ENCODE data around the gene PHF20.

Gene PHF20

DNA sequence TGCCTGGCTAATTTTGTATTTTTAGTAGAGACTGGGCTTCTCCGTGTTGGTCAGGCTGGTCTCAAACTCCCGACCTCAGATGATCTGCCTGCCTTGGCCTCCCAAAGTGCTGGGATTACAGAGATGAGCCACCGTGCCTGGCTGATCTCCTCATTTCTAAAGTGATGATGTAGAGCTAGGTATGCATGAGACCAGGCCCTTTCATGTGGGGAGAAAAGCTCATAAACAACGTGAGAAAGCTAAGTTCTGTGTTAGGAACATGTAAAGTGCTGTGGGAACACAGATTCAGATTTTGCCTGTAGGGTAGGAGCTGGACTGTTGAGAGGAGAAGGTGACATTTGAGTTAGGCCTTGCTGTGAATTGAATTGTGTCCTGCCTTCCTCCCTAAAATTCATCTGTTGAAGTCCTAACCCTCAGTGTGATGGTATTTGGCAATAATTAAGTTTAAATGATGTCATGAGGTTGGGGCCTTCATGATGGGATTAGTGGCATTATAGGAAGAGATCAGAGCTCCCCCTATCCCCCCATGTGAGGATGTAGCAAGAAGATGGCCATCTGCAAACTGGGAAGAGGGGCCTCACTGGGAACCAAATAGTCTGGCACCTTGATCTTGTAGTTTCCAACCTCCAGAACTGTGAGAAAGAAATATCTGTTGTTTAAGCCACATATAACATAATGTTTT, 133.3 kb downstream of the PHF20 start:
- Histone ChIP-seq H3K27ac (ENCODE audit: low read length) (no peak overlapping the region), H3K9me3 (ENCODE audit: control insufficient read depth in 2 of 2, low read length in 2 of 2) (no peaks in the 10 kb centered on the region)

DNA sequence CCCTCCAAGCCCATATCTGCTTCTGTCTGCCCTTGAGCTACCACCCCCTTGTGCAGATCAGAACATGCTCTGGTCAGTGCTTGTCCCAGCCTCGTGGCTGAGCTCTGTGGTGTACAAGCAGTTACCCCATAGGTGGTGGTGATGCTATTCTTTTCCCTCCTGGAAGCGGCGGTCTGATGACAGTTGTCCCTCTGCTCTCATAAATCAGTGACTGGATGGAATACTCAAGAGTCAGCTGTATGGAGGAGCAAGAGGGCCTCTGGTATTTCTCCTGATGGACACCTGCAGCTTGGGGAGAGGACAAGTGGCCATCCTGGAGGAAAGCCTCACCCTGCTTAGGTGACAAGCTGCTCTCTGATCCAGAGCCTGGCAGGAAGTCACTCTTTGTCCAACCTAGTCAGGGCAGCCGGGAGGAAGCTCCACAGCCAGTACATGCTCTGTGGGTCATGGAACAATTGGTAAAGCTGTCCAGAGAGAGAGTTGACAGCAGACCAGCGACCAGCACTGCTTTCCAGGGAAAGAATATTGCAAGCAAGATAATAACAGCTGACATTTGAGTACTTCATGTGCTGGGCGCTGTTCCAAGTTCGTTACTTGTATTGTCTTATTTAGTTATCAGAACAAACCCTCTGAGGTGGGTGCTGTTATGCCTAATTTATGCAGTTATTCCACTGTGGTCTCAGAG, 135.3 kb downstream of the PHF20 start:
- no peak overlapping the region for H3K9ac ChIP-seq (ENCODE audit: low read length in 2 of 2)
- H3K4me3 ChIP-seq (ENCODE audit: low read length in 2 of 2) = no peak overlapping the region
- H3K4me1 ChIP-seq (ENCODE audit: control insufficient read depth, insufficient read depth, low read length) = no peaks in the 10 kb centered on the region
- H3K36me3 ChIP-seq (ENCODE audit: control insufficient read depth in 2 of 2, insufficient read depth in 2 of 2, low read length in 2 of 2) = peaks cover 0 to 13% of the 10 kb centered on the region in 2 donors
- no peaks in the 10 kb centered on the region for H3K9me3 ChIP-seq (ENCODE audit: control insufficient read depth in 2 of 2, low read length in 2 of 2)
- no peak overlapping the region for H3K27ac ChIP-seq (ENCODE audit: low read length)
- no peaks in the 10 kb centered on the region for H3K27me3 ChIP-seq (ENCODE audit: control insufficient read depth in 1 of 2, insufficient read depth in 2 of 2, low read length in 2 of 2)

More for the DNA sequence above, 133.3 kb downstream of the PHF20 start:
- Histone ChIP-seq H3K27me3 (ENCODE audit: control insufficient read depth in 1 of 2, insufficient read depth in 2 of 2, low read length in 2 of 2) (no peaks in the 10 kb centered on the region), H3K9ac (ENCODE audit: low read length in 2 of 2) (no peak overlapping the region), H3K4me3 (ENCODE audit: low read length in 2 of 2) (no peak overlapping the region), H3K4me1 (ENCODE audit: control insufficient read depth, insufficient read depth, low read length) (no peaks in the 10 kb centered on the region), H3K36me3 (ENCODE audit: control insufficient read depth in 2 of 2, insufficient read depth in 2 of 2, low read length in 2 of 2) (peaks cover 0 to 11% of the 10 kb centered on the region in 2 donors)

DNA sequence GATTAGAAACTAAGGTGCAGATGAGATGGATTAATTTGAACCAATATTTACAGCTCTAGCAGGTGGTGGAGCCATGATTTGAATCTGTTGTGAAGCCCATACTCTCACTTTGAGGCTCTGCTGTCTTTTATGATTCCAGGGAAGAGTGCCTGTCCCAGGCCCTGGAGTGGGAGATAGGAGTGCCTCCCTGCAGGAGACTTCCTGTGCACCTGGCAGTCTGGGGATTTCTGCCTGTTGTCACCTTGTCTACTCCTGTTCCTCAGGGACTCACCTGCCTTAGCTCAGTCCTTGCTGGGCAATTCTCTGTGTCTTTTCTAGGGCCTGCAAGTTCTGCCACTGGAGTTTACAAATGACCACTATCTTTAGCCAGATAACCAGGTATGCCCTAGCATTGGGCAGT, 136.2 kb downstream of the PHF20 start:
- Histone ChIP-seq H3K27ac (ENCODE audit: low read length) (no peak overlapping the region), H3K9ac (ENCODE audit: low read length in 2 of 2) (no peak overlapping the region), H3K36me3 (ENCODE audit: control insufficient read depth in 2 of 2, insufficient read depth in 2 of 2, low read length in 2 of 2) (peaks cover 2 to 13% of the 10 kb centered on the region in 2 donors), H3K4me1 (ENCODE audit: control insufficient read depth, insufficient read depth, low read length) (no peaks in the 10 kb centered on the region), H3K9me3 (ENCODE audit: control insufficient read depth in 2 of 2, low read length in 2 of 2) (no peaks in the 10 kb centered on the region), H3K27me3 (ENCODE audit: control insufficient read depth in 1 of 2, insufficient read depth in 2 of 2, low read length in 2 of 2) (no peaks in the 10 kb centered on the region), H3K4me3 (ENCODE audit: low read length in 2 of 2) (no peak overlapping the region)

DNA sequence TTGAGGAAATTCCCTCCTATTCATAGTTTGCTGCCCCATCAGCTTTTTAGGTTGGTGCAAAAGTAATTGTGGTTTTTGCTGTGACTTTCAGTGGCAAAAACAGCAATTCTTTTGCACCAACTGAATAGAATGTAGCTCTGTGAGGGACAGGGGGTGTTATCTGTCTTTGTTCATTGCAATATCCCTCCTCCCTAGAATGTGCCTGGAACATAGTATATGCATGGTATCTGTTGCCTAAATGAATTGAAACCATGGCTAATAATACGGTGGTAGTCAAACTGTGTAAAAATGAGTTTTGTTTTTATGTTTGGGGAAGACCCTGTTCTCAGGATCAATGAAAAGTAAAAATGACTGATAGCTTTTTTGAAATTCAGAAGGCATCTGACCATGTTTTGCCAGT, 137.4 kb downstream of the PHF20 start:
- H3K4me3 ChIP-seq (ENCODE audit: low read length in 2 of 2) = no peak overlapping the region
- H3K27me3 ChIP-seq (ENCODE audit: control insufficient read depth in 1 of 2, insufficient read depth in 2 of 2, low read length in 2 of 2) = no peaks in the 10 kb centered on the region
- peaks cover 13 to 22% of the 10 kb centered on the region in 2 donors for H3K36me3 ChIP-seq (ENCODE audit: control insufficient read depth in 2 of 2, insufficient read depth in 2 of 2, low read length in 2 of 2)
- H3K9ac ChIP-seq (ENCODE audit: low read length in 2 of 2) = no peak overlapping the region
- H3K9me3 ChIP-seq (ENCODE audit: control insufficient read depth in 2 of 2, low read length in 2 of 2) = no peaks in the 10 kb centered on the region
- H3K27ac ChIP-seq (ENCODE audit: low read length) = no peak overlapping the region
- no peaks in the 10 kb centered on the region for H3K4me1 ChIP-seq (ENCODE audit: control insufficient read depth, insufficient read depth, low read length)

DNA sequence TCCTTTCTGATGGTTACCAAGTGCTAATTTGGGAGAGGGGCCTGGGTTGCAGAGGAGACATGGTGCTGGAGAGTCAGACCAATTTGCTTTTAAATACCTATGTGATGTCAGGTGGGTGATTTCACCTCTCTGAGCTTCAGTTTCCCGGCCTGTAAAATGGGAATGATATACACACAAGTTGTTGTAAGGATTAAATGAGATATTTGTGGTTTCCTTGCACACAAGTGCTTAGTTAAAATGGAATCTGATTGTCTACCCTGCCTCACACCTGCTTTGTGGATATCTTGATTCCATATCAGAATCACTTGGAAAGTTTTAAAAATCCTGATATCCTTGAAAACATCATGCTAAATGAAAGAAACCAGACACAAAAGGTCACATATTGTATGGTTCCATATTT, 138.0 kb downstream of the PHF20 start:
- Histone ChIP-seq H3K27me3 (ENCODE audit: control insufficient read depth in 1 of 2, insufficient read depth in 2 of 2, low read length in 2 of 2) (no peaks in the 10 kb centered on the region), H3K4me1 (ENCODE audit: control insufficient read depth, insufficient read depth, low read length) (no peaks in the 10 kb centered on the region), H3K4me3 (ENCODE audit: low read length in 2 of 2) (no peak overlapping the region), H3K36me3 (ENCODE audit: control insufficient read depth in 2 of 2, insufficient read depth in 2 of 2, low read length in 2 of 2) (peaks cover 16 to 22% of the 10 kb centered on the region in 2 donors), H3K9ac (ENCODE audit: low read length in 2 of 2) (no peak overlapping the region), H3K27ac (ENCODE audit: low read length) (no peak overlapping the region), H3K9me3 (ENCODE audit: control insufficient read depth in 2 of 2, low read length in 2 of 2) (no peaks in the 10 kb centered on the region)

- Histone ChIP-seq H3K36me3 (ENCODE audit: control insufficient read depth in 2 of 2, insufficient read depth in 2 of 2, low read length in 2 of 2) (peaks cover 16 to 23% of the 10 kb centered on the region in 2 donors), H3K27ac (ENCODE audit: low read length) (no peak overlapping the region), H3K9me3 (ENCODE audit: control insufficient read depth in 2 of 2, low read length in 2 of 2) (no peaks in the 10 kb centered on the region), H3K27me3 (ENCODE audit: control insufficient read depth in 1 of 2, insufficient read depth in 2 of 2, low read length in 2 of 2) (no peaks in the 10 kb centered on the region), H3K4me3 (ENCODE audit: low read length in 2 of 2) (no peak overlapping the region), H3K9ac (ENCODE audit: low read length in 2 of 2) (no peak overlapping the region), H3K4me1 (ENCODE audit: control insufficient read depth, insufficient read depth, low read length) (no peaks in the 10 kb centered on the region)
Measured at GRCh38 chr20:35910254-35910653, 138.4 kb downstream of the PHF20 start.

DNA sequence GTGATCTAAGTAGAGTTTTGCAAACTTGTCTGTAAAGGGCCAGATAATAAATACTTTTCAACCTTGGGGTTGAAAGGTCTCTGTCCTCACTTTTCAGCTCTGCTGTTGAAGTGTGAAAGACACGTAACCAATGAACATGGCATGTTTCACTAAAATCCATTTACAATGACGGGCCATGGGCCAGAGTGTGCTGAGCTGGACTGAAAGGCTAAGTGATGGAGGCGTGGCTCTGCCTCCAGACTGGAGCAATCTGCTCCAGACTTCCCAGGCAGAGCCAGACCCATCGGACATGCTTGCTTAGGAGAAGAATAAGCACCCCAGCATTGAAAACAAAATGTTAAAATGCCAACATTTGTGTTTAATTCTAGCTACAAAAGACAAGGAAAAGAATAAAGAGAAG, 141.1 kb downstream of the PHF20 start:
- H3K9me3 ChIP-seq (ENCODE audit: control insufficient read depth in 2 of 2, low read length in 2 of 2) = no peaks in the 10 kb centered on the region
- no peak overlapping the region for H3K27ac ChIP-seq (ENCODE audit: low read length)
- peaks cover 24 to 29% of the 10 kb centered on the region in 2 donors for H3K36me3 ChIP-seq (ENCODE audit: control insufficient read depth in 2 of 2, insufficient read depth in 2 of 2, low read length in 2 of 2)
- H3K27me3 ChIP-seq (ENCODE audit: control insufficient read depth in 1 of 2, insufficient read depth in 2 of 2, low read length in 2 of 2) = no peaks in the 10 kb centered on the region
- H3K4me1 ChIP-seq (ENCODE audit: control insufficient read depth, insufficient read depth, low read length) = no peaks in the 10 kb centered on the region
- no peak overlapping the region for H3K4me3 ChIP-seq (ENCODE audit: low read length in 2 of 2)
- H3K9ac ChIP-seq (ENCODE audit: low read length in 2 of 2) = no peak overlapping the region

- Histone ChIP-seq H3K27ac (ENCODE audit: low read length) (no peak overlapping the region), H3K9ac (ENCODE audit: low read length in 2 of 2) (no peak overlapping the region), H3K27me3 (ENCODE audit: control insufficient read depth in 1 of 2, insufficient read depth in 2 of 2, low read length in 2 of 2) (no peaks in the 10 kb centered on the region), H3K36me3 (ENCODE audit: control insufficient read depth in 2 of 2, insufficient read depth in 2 of 2, low read length in 2 of 2) (peaks cover 34 to 38% of the 10 kb centered on the region in 2 donors), H3K9me3 (ENCODE audit: control insufficient read depth in 2 of 2, low read length in 2 of 2) (no peaks in the 10 kb centered on the region), H3K4me1 (ENCODE audit: control insufficient read depth, insufficient read depth, low read length) (no peaks in the 10 kb centered on the region), H3K4me3 (ENCODE audit: low read length in 2 of 2) (no peak overlapping the region)
Measured at GRCh38 chr20:35917077-35917476, 145.3 kb downstream of the PHF20 start.

DNA sequence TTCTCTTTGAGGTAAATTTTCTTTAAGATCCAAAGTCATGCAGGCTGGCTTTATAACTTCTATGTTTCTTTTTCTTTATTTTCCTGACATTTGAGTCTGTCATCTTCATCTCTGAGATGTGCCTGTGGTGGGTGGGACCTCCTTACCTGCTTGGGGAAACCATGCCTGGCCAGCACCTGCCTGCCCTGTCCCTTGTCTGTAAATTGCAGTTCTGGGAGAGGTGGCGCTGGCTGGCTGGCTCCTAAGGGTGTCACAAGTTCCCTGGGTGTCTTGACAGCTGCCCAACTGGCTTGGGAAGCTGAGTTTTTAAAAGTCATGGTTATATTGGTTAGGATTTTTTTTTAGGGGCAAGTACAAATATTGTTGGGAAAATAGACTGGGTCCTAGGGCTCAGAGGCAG, 146.2 kb downstream of the PHF20 start:
- H3K4me1 ChIP-seq (ENCODE audit: control insufficient read depth, insufficient read depth, low read length) = no peaks in the 10 kb centered on the region
- no peaks in the 10 kb centered on the region for H3K27me3 ChIP-seq (ENCODE audit: control insufficient read depth in 1 of 2, insufficient read depth in 2 of 2, low read length in 2 of 2)
- no peak overlapping the region for H3K4me3 ChIP-seq (ENCODE audit: low read length in 2 of 2)
- H3K27ac ChIP-seq (ENCODE audit: low read length) = no peak overlapping the region
- no peaks in the 10 kb centered on the region for H3K9me3 ChIP-seq (ENCODE audit: control insufficient read depth in 2 of 2, low read length in 2 of 2)
- H3K36me3 ChIP-seq (ENCODE audit: control insufficient read depth in 2 of 2, insufficient read depth in 2 of 2, low read length in 2 of 2) = peaks cover 32 to 40% of the 10 kb centered on the region in 2 donors
- H3K9ac ChIP-seq (ENCODE audit: low read length in 2 of 2) = no peak overlapping the region

GRCh38 chr20:35920523-35920922, 148.7 kb downstream of the PHF20 start:
- H3K9ac ChIP-seq (ENCODE audit: low read length in 2 of 2) = no peak overlapping the region
- no peaks in the 10 kb centered on the region for H3K4me1 ChIP-seq (ENCODE audit: control insufficient read depth, insufficient read depth, low read length)
- H3K9me3 ChIP-seq (ENCODE audit: control insufficient read depth in 2 of 2, low read length in 2 of 2) = no peaks in the 10 kb centered on the region
- no peak overlapping the region for H3K4me3 ChIP-seq (ENCODE audit: low read length in 2 of 2)
- no peak overlapping the region for H3K27ac ChIP-seq (ENCODE audit: low read length)
- H3K27me3 ChIP-seq (ENCODE audit: control insufficient read depth in 1 of 2, insufficient read depth in 2 of 2, low read length in 2 of 2) = no peaks in the 10 kb centered on the region
- peaks cover 21 to 30% of the 10 kb centered on the region in 2 donors for H3K36me3 ChIP-seq (ENCODE audit: control insufficient read depth in 2 of 2, insufficient read depth in 2 of 2, low read length in 2 of 2)

GRCh38 chr20:35929301-35929700, 157.5 kb downstream of the PHF20 start:
- H3K27ac ChIP-seq (ENCODE audit: low read length) = no peak overlapping the region
- H3K4me1 ChIP-seq (ENCODE audit: control insufficient read depth, insufficient read depth, low read length) = no peaks in the 10 kb centered on the region
- peaks cover 21 to 32% of the 10 kb centered on the region in 2 donors for H3K36me3 ChIP-seq (ENCODE audit: control insufficient read depth in 2 of 2, insufficient read depth in 2 of 2, low read length in 2 of 2)
- no peak overlapping the region for H3K9ac ChIP-seq (ENCODE audit: low read length in 2 of 2)
- no peak overlapping the region for H3K4me3 ChIP-seq (ENCODE audit: low read length in 2 of 2)
- no peaks in the 10 kb centered on the region for H3K9me3 ChIP-seq (ENCODE audit: control insufficient read depth in 2 of 2, low read length in 2 of 2)
- H3K27me3 ChIP-seq (ENCODE audit: control insufficient read depth in 1 of 2, insufficient read depth in 2 of 2, low read length in 2 of 2) = no peaks in the 10 kb centered on the region

All from stomach smooth muscle (tissue), 2 donors.